A549 (cell line): ENCODE data around the gene U2AF1L4.

Experiments
- BHLHE40 ChIP-seq: IDR thresholded peaks from 2 replicates; pipeline ENCODE4 v1.6.1; 2012; ENCODE audit warnings: low read depth, low read length, inconsistent platforms
- EP300 ChIP-seq, 2 experiments: fragments of >200 bp; sonication (Bioruptor Twin); formaldehyde crosslinking; IDR thresholded peaks; 2 replicates in 1 of 2; 3 replicates in 1 of 2; pipeline ENCODE4 v1.6.1; 2016 to 2017
- MYC ChIP-seq: IDR thresholded peaks from 2 replicates; pipeline ENCODE4 v1.6.1; 2012; ENCODE audit warnings: mild to moderate bottlenecking, inconsistent platforms, low read length, improper control_type of control experiment, borderline replicate concordance
- POLR2A ChIP-seq: IDR thresholded peaks from 2 replicates; pipeline ENCODE4 v1.6.1; 2012; ENCODE audit warnings: mild to moderate bottlenecking, low read length
- RCOR1 ChIP-seq: fragments of 150-350 bp; IDR thresholded peaks from 2 replicates; pipeline ENCODE4 v1.6.1; 2014; ENCODE audit warnings: antibody characterized with exemption, low read length, low read depth
- RFX5 ChIP-seq: fragments of 450-650 bp; IDR thresholded peaks from 2 replicates; pipeline ENCODE4 v1.7.1; 2014; ENCODE audit warnings: antibody characterized with exemption, mild to moderate bottlenecking, moderate library complexity
- SREBF2 ChIP-seq: fragments of 450-650 bp; IDR thresholded peaks from 2 replicates; pipeline ENCODE4 v1.6.1; 2014; ENCODE audit warnings: mild to moderate bottlenecking, moderate library complexity
- TF ChIP-seq, protein P1 (sequence below): fragments of >200 bp; sonication (Bioruptor Twin); formaldehyde crosslinking; IDR thresholded peaks from 3 replicates; pipeline ENCODE4 v1.5.1; 2016
- TF ChIP-seq, protein P2 (sequence below): IDR thresholded peaks from 2 replicates; pipeline ENCODE4 v1.6.1; 2012
- TF ChIP-seq, protein P3 (sequence below): fragments of >200 bp; sonication (Bioruptor Twin); formaldehyde crosslinking; IDR thresholded peaks from 3 replicates; pipeline ENCODE4 v1.6.1; 2016

DNA sequence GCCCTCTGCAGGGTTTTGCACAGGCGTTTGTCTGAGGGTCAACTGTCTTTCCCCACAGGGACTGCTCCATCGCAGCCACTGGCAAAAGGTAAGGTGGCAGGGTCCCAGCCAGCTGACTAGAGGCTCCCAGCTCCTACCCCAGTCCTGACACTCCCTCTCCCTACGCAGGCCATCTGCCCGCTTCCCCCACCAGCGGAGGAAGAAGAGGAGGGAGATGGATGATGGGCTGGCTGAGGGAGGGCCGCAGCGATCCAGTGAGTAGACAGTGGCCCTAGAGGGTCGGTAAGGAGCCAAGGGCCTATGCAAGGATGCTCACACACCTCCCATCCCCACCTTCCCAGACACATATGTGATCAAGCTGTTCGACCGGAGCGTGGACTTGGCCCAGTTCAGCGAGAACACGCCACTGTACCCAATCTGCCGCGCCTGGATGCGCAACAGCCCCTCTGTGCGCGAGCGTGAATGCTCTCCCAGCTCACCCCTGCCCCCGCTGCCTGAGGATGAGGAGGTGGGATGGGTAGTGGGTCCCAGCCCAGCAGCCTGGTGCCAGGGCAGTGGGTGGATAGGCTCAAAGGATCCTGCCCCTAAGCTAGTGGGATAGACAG lies 7.6 kb upstream of the U2AF1L4 start:
- TF ChIP-seq, protein P1, sequence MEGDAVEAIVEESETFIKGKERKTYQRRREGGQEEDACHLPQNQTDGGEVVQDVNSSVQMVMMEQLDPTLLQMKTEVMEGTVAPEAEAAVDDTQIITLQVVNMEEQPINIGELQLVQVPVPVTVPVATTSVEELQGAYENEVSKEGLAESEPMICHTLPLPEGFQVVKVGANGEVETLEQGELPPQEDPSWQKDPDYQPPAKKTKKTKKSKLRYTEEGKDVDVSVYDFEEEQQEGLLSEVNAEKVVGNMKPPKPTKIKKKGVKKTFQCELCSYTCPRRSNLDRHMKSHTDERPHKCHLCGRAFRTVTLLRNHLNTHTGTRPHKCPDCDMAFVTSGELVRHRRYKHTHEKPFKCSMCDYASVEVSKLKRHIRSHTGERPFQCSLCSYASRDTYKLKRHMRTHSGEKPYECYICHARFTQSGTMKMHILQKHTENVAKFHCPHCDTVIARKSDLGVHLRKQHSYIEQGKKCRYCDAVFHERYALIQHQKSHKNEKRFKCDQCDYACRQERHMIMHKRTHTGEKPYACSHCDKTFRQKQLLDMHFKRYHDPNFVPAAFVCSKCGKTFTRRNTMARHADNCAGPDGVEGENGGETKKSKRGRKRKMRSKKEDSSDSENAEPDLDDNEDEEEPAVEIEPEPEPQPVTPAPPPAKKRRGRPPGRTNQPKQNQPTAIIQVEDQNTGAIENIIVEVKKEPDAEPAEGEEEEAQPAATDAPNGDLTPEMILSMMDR: no peak
- TF ChIP-seq, protein P2, sequence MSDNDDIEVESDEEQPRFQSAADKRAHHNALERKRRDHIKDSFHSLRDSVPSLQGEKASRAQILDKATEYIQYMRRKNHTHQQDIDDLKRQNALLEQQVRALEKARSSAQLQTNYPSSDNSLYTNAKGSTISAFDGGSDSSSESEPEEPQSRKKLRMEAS: no peak
- no peak for TF ChIP-seq EP300 (IDR thresholded peaks at IDR 0.05)
- TF ChIP-seq BHLHE40: no peak
- TF ChIP-seq SREBF2: no peak
- no peak for TF ChIP-seq POLR2A
- TF ChIP-seq, protein P3, sequence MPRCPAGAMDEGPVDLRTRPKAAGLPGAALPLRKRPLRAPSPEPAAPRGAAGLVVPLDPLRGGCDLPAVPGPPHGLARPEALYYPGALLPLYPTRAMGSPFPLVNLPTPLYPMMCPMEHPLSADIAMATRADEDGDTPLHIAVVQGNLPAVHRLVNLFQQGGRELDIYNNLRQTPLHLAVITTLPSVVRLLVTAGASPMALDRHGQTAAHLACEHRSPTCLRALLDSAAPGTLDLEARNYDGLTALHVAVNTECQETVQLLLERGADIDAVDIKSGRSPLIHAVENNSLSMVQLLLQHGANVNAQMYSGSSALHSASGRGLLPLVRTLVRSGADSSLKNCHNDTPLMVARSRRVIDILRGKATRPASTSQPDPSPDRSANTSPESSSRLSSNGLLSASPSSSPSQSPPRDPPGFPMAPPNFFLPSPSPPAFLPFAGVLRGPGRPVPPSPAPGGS: no peak
- no peak for TF ChIP-seq RFX5
- TF ChIP-seq MYC: no peak
- no peak for TF ChIP-seq RCOR1
